Activated T-helper 1 cell treated with Interleukin-2 at 50 U/mL for 16 hours (primary cell): ENCODE data around the gene GRID1.

Experiments
- DNase-seq: peaks from one replicate; pipeline ENCODE4 v3.0.0-alpha.2; 2020; ENCODE audit warnings: low read depth

GRID1 gene

GRCh38 chr10:86061278-86062197, 305.1 kb downstream of the GRID1 start:
- DNase-seq = no peak

GRCh38 chr10:86060386-86061277, 306.0 kb downstream of the GRID1 start:
- no peak for DNase-seq

- no peak for DNase-seq
Measured at GRCh38 chr10:86059892-86060291, 306.7 kb downstream of the GRID1 start.

GRCh38 chr10:86058964-86059363, 307.6 kb downstream of the GRID1 start:
- no peak for DNase-seq

GRCh38 chr10:86057708-86058107, 308.9 kb downstream of the GRID1 start:
- no peak for DNase-seq

GRCh38 chr10:86056672-86057071, 309.9 kb downstream of the GRID1 start:
- no peak for DNase-seq

- DNase-seq = no peak
Measured at GRCh38 chr10:86055928-86056327, 310.7 kb downstream of the GRID1 start.

- DNase-seq = no peak
Measured at GRCh38 chr10:86053675-86054074, 312.9 kb downstream of the GRID1 start.

- DNase-seq = no peak
Measured at GRCh38 chr10:86051586-86051985, 315.0 kb downstream of the GRID1 start.

- no peak for DNase-seq
Measured at GRCh38 chr10:86049442-86049841, 317.2 kb downstream of the GRID1 start.

- no peak for DNase-seq
Measured at GRCh38 chr10:86048973-86049372, 317.6 kb downstream of the GRID1 start.

- no peak for DNase-seq
Measured at GRCh38 chr10:86048571-86048970, 318.0 kb downstream of the GRID1 start.

GRCh38 chr10:86047588-86047987, 319.0 kb downstream of the GRID1 start:
- no peak for DNase-seq

GRCh38 chr10:86046845-86047460, 319.6 kb downstream of the GRID1 start:
- DNase-seq = no peak

- no peak for DNase-seq
Measured at GRCh38 chr10:86045896-86046295, 320.7 kb downstream of the GRID1 start.

GRCh38 chr10:86044029-86044428, 322.6 kb downstream of the GRID1 start:
- no peak for DNase-seq

GRCh38 chr10:86043236-86043635, 323.4 kb downstream of the GRID1 start:
- DNase-seq = no peak

GRCh38 chr10:86042161-86042560, 324.4 kb downstream of the GRID1 start:
- no peak for DNase-seq

GRCh38 chr10:86041116-86041515, 325.5 kb downstream of the GRID1 start:
- DNase-seq = no peak

GRCh38 chr10:86038371-86038770, 328.2 kb downstream of the GRID1 start:
- DNase-seq = no peak

GRCh38 chr10:86037096-86037495, 329.5 kb downstream of the GRID1 start:
- no peak for DNase-seq

- no peak for DNase-seq
Measured at GRCh38 chr10:86036544-86036831, 330.1 kb downstream of the GRID1 start.
